ENCODE data around the gene CGB7.

DNA sequence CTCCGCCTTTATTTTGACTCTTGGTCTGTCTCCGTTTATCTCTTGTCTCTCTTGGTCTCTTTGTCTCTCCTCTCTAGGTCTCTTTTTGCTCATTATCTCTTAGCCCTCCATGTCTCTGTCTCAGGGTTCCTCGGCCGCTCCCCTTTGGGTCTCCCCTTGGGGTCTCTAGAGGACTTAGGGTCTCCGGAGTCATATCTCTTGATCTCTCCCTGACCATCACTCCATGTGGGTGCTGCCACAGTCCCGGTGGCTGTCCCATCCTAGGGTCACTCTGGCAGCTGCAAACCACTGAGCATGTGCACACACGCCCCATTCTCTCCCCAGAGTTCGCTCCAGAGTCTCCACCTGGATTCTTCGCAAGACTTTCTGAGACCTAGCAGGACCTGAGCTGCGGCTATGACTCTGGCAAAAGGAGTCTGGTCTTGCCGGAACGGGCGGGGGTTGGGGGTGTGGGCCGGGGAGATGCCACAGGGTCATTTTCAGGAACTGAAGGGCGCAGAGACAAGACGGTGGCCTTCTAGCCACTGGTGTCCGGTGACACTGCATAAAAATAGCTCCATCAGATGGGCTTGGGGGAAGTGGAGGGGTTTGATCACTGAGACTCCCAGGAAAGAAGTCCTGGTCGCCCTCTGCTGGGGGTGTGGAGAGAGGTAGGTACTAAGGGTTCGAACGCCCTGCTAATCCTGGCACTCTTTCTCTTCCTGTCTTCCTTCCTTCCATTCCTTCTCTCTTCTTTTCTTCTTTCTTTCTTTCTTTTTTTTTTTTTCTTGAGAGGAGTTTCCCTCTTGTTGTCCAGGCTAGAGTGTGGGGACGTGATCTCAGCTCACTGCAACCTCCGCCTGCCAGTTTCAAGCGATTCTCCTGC, 16.2 kb upstream of the CGB7 start:
- TF ChIP-seq CTCF (IDR thresholded peaks at IDR 0.05) (no peak), POLR2AphosphoS5 (IDR thresholded peaks at IDR 0.05) (no peak)

Data from gastroesophageal sphincter (tissue), 3 donors.